NOMO-1 treated with dmso at 0.1 percent for 144 hours (cell line): ENCODE results near the gene HEY2.
"Not testable (repeated sequence)": the region's sequence is repeated elsewhere in the genome, so short reads cannot be mapped to it uniquely, and the experiment has no call there.

Experiments used
- DNase-seq: peaks from one replicate; lab custom pipeline; 2025; ENCODE audit not compliant: unreplicated experiment; lab: John Stamatoyannopoulos, UW

The HEY2 gene

DNA sequence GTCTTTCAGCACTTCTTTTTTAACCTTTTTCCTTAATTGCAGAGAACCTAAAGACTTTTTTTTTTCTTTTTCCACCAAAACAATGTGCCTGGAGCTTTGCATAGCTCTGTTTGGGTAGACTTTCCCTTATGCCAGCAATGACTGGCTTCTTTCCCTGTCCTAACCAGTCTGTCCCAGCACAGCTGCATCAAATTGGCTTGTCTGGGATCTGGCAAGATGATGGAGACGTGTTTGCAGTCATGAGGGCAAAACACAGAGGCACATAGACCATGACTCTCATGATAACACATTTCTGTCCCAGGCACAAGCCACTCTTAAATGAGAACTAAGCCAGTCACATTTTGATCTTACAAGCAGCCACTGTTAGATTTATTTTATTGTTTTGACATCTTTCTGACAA lies 16.5 kb downstream of the HEY2 start:
- no peak for DNase-seq

DNA sequence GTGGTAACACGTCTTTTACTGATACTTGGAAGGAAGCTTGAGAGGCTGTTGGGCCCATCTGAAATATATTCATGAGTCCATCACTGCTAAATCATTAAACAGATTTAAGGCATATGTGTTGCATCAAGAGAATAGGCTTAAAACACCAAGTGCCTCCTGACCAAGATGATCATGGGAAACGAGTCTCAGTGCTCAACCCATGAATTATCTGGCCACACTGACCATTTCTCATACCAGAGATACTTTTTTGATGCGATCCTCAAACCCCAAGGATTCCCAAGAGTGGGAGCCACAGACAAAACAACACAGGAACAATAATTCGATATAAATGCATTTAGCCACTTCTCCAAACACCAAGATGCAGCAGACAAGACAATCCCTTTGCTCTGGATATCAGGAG lies 17.2 kb downstream of the HEY2 start:
- no peak for DNase-seq

GRCh38 chr6:125769147-125769783 lies 19.8 kb downstream of the HEY2 start:
- DNase-seq = no peak

- no peak for DNase-seq
These were observed 24.2 kb downstream of the HEY2 start for GRCh38 chr6:125773387-125774341.

DNA sequence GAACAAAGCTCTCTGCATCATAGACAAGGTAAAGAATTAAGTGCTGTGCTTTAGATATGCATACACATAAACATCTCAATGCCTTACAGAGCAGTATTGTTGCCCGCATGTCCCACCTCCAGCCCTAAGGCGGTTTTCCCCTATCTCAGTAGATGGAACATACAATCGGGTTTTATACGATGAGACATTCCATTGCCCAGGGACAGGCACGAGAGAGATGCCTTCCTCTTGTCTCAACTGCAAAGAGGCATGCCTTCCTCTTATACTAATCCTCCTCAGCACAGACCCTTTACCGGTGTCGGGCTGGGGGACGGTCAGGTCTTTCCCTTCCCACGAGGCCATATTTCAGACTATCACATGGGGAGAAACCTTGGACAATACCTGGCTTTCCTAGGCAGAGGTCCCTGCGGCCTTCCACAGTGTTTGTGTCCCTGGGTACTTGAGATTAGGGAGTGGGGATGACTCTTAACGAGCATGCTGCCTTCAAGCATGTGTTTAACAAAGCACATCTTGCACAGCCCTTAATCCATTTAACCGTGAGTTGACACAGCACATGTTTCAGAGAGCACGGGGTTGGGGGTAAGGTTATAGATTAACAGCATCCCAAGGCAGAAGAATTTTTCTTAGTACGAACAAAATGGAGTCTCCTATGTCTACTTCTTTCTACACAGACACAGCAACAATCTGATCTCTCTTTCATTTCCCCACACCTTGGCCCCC lies 26.8 kb downstream of the HEY2 start:
- DNase-seq = not testable (repeated sequence)

GRCh38 chr6:125779924-125780539 lies 30.6 kb downstream of the HEY2 start:
- peak; percentile 81 for DNase-seq

- peak; percentile 62 for DNase-seq
These were observed 31.3 kb downstream of the HEY2 start for GRCh38 chr6:125780540-125781313.

DNA sequence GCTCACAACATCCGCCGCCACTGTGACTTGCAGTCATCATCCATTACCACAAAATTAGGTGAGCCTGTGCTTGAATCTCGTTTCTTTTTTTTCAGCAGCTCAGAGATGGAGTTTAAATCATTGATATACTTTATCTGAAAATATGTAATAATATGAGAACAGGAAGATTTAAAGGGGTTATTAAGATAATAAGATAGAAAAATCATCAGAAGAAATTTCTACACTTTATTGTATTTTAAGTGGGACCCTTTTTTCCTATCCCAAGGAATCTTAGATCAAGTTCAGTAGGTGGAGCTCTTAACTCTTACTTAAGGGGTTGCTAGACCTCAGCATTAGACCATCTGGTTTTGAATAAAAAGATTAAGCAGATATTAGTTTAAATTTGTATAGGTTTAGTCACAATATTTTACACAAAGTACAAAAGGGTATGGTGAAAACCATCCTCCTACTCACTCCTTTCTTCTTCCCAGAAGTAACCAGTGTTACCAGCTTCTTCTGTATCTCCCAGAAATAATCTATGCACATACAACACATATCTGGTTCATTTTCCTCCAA lies 32.0 kb downstream of the HEY2 start:
- no peak for DNase-seq

- no peak for DNase-seq
These were observed 34.9 kb downstream of the HEY2 start for GRCh38 chr6:125784365-125784764.

GRCh38 chr6:125787791-125788190 lies 38.4 kb downstream of the HEY2 start:
- DNase-seq = no peak

- no peak for DNase-seq
These were observed 39.7 kb downstream of the HEY2 start for GRCh38 chr6:125789167-125789566.

DNA sequence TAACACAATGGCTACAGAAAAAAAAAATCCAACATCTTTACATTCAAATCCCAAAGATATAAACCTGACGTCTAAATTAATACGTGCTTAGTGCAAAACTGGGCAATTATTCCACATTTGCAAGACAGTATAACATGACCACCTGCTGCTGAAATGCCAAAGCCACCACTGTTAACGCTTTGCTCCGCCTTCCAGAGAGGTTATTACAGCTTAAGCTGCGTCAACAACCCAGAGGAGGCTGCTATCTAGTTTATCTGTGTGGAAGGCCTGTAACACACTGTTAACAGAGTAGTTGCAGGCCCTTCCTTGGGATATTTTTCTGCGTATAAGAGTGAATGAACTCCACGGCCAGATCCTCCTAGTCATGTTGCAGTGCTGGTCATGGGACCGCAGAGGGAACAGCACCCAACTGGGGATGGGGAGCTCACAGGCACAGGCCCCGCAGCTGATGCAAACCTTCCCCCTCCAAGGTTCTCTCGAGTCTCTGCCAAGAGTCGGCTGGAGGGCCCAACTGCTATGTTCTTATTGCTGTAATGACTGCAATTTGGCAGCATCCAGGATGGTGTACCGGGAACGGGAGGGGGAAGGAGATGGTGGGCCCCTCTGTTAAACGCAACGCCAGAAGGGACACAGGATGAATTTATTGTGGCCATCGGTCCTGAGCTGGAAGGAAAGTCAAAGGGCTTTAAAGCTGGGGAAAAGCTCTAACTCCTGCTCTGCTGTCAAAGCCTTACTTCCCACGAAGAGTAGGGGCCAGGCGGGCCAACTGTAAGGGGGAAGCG lies 40.3 kb downstream of the HEY2 start:
- no peak for DNase-seq

DNA sequence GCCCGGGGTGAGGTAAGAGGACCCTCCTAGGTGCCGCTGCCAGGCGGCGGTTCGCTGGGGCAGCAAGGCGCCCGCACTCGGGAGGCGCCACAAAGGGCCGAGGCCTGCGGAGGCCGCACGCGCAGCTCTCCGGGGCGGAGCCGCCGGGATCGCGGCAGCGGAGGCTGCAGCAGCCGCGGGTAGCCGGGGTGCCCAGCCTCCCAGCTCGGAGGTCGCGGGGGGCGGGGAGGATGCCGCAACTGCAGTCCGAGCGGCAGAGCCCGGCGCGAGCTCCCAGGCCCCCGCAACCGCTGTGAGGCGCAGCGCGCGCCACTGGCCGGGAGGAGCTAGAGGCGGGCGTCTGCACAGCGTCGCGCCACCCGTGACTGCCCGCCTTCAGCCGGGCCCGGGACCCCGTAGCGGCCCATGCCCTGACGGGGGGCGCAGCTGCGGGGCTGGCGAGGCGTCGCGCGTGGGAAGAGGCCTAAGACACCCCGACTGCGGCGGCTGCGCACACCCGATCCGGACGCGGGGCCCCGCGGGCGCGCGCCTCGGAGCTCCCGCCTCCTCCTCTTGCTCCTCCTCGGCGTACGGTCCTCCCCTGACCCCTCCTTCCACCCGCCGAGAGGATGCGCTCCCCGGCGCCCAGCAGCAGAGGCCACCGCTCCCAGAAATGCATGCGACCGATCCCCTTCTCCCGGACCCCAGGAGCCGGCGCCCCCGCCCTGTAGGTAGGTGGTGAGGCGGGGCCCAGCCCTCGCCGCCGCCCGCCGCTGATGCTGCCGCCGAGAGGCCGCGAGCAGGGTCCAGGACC lies 41.1 kb downstream of the HEY2 start, which contains the start of gene NCOA7:
NCOA7 (plus strand) TSS at position 603 of the 793 bp plus-strand sequence. CDS start 24,395 bp downstream, outside the sequence.
- DNase-seq = no peak

- no peak for DNase-seq
These were observed 41.9 kb downstream of the HEY2 start for GRCh38 chr6:125791151-125791819.

DNA sequence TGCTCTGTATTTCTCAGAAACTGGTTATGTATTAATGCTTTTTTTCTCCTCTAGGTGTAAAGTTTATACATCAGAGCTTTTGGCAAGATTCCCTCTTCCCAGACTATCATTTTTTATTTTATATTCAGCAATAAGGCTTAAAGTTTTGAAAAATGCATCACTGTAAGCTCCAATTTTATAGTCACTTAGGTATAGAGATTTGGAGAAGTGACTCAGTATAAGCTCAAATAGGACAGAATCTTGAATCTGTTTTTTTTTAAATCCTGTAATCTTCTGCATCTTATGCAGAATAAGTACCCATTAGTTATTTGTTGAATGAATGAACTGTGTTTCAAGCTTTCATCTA lies 42.4 kb downstream of the HEY2 start:
- DNase-seq = no peak

DNA sequence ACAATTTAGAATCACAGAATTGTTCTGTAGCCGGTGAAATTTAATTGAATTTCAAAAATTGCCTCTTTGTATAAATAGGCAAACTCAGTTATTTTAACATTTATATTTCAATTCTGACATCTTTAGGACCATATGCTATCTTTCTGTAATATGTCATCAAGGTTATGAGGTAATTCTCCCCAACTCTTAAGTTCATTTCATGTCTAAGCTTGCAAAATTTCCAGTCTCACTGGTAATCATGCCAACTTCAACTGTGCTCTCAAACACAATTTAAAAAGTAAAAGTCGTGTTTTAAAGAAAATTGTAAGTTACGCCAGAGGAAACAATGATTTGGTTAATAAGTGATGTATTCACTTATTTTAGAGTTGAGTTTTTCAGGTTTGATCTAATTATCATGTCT lies 42.7 kb downstream of the HEY2 start:
- no peak for DNase-seq

DNA sequence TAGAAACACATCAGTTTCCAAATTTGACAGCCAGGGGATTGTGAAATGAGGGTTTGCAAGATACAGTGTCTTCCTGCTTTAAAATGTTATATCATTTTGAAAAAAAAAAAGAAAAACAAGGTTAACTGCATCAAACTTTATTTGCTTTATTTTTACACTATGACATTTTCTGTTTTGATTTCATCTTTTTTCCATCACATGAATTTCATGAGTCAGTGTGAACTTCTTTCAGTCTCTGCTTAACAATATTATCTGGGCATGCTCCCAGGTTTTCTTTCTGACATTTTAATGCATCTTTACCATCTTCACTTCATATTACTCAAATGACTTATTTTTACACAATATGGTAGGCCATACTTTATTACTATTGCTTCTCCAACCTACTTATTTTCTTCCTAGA lies 43.2 kb downstream of the HEY2 start:
- no peak for DNase-seq

DNA sequence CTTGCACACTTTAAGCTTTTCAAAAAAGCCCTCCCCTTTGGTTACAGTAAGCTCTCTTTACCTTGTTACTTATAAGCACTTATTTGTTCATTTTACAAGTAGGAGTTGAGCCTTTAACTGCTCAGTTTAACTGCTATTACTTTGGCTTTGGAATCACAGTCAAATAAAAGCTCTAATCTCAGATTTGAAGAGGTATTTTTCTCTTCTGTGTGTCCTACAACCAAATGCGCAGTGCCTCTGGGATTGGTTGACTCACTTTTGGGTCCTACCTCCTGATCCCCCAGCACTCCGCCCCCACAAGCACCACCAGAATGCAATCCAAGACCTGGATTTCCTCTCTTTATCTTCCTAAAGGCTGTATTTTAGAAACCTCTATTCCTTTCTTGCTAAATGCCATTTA lies 43.8 kb downstream of the HEY2 start:
- no peak for DNase-seq
